KMS-11 (cell line): Measurements from ENCODE around the gene GALNTL6.

Source experiments
- H2AFZ ChIP-seq: fragments of 200-600 bp; sonication (generic); 2 replicates; pipeline ENCODE4 v1.6.1; 2016; ENCODE audit warnings: antibody characterized with exemption, mixed run types, low read depth
- H3K27ac ChIP-seq: fragments of 200-600 bp; sonication (generic); 2 replicates; pipeline ENCODE4 v1.6.1; 2016; ENCODE audit warnings: mild to moderate bottlenecking, mixed run types
- H3K27me3 ChIP-seq: fragments of 200-600 bp; sonication (generic); 2 replicates; pipeline ENCODE4 v1.6.1; 2017; ENCODE audit warnings: mild to moderate bottlenecking, low read depth, mixed run types, moderate library complexity; ENCODE audit not compliant: insufficient read depth
- H3K36me3 ChIP-seq: fragments of 200-600 bp; sonication (generic); 2 replicates; pipeline ENCODE4 v1.6.1; 2017; ENCODE audit warnings: mild to moderate bottlenecking, mixed run types; ENCODE audit not compliant: insufficient read depth
- H3K4me1 ChIP-seq: fragments of 200-600 bp; sonication (generic); 2 replicates; pipeline ENCODE4 v1.6.1; 2016; ENCODE audit warnings: mild to moderate bottlenecking, low read depth, mixed run types; ENCODE audit not compliant: poor library complexity, severe bottlenecking
- H3K4me2 ChIP-seq: fragments of 200-600 bp; sonication (generic); 2 replicates; pipeline ENCODE4 v1.7.0; 2016; ENCODE audit warnings: mild to moderate bottlenecking, mixed run types
- H3K4me3 ChIP-seq: fragments of 200-600 bp; sonication (generic); IDR thresholded peaks from 2 replicates; pipeline ENCODE4 v1.6.1; 2017; ENCODE audit warnings: low read depth, low read length, mixed read lengths; ENCODE audit not compliant: insufficient read depth
- H3K79me2 ChIP-seq: fragments of 200-600 bp; sonication (generic); 2 replicates; pipeline ENCODE4 v1.6.1; 2016; ENCODE audit warnings: low read depth, mixed run types; ENCODE audit not compliant: insufficient read depth
- H3K9ac ChIP-seq: fragments of 200-600 bp; sonication (generic); 2 replicates; pipeline ENCODE4 v1.6.1; 2016; ENCODE audit warnings: mild to moderate bottlenecking, mixed run types
- H4K20me1 ChIP-seq: fragments of 200-600 bp; sonication (generic); 2 replicates; pipeline ENCODE4 v1.6.1; 2016; ENCODE audit warnings: mild to moderate bottlenecking, mixed run types; ENCODE audit not compliant: insufficient read depth
- TF ChIP-seq, protein P1 (sequence below): fragments of 200-600 bp; sonication (generic); conservative IDR thresholded peaks from 2 replicates; pipeline ENCODE4 v1.6.1; 2017; ENCODE audit warnings: low read depth, mild to moderate bottlenecking, antibody characterized with exemption, low read length, moderate library complexity, mixed read lengths

GALNTL6 gene

DNA sequence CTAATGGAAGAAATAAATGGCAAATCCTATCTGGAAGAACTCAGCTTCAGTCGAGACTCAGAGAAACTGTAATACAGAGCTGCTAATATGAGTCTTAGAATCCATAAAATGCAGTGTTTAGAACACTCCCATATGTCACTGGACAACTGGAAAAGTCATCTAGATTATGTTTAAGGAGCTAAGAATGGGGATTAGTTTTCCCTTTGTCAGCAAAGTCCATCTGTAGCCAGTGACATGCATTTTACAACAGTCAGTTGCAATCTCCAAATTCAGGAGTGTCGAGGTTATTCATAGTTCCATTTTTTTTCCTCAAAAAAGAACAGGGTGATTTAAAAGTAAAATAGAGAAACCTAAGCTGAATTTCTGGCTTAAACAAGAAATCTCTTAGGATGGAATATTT lies 838.8 kb downstream of the GALNTL6 start:
- Histone ChIP-seq H2AFZ (no peak overlapping the region), H3K36me3 (no peaks in the 10 kb centered on the region), H3K27ac (no peak overlapping the region), H3K4me1 (no peaks in the 10 kb centered on the region), H3K4me3 (no peak overlapping the region), H3K79me2 (no peaks in the 10 kb centered on the region), H3K27me3 (no peaks in the 10 kb centered on the region), H3K4me2 (no peak overlapping the region), H3K9ac (no peak overlapping the region), H4K20me1 (no peaks in the 10 kb centered on the region)
- TF ChIP-seq, protein P1, sequence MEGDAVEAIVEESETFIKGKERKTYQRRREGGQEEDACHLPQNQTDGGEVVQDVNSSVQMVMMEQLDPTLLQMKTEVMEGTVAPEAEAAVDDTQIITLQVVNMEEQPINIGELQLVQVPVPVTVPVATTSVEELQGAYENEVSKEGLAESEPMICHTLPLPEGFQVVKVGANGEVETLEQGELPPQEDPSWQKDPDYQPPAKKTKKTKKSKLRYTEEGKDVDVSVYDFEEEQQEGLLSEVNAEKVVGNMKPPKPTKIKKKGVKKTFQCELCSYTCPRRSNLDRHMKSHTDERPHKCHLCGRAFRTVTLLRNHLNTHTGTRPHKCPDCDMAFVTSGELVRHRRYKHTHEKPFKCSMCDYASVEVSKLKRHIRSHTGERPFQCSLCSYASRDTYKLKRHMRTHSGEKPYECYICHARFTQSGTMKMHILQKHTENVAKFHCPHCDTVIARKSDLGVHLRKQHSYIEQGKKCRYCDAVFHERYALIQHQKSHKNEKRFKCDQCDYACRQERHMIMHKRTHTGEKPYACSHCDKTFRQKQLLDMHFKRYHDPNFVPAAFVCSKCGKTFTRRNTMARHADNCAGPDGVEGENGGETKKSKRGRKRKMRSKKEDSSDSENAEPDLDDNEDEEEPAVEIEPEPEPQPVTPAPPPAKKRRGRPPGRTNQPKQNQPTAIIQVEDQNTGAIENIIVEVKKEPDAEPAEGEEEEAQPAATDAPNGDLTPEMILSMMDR = no peak

DNA sequence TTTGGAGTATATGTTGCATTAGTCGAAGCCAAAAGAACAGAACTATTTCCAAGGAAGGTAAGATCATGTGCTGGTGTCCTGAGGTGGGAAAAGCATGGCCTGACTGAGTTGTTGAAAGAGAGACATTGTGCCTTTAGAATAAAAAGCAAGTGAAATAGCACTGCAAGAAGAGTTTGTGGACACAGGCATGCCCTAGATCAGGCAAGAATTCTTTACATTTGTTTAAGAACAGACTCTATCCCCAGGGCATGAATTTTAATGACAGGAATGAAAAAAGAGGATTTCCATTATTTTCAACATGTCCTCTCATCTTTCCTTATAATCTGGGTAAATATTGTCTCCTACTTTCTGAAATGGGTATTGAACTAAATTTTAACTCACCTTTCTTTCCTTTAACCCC lies 839.2 kb downstream of the GALNTL6 start:
- H2AFZ ChIP-seq = no peak overlapping the region
- no peaks in the 10 kb centered on the region for H4K20me1 ChIP-seq
- H3K4me3 ChIP-seq = no peak overlapping the region
- H3K36me3 ChIP-seq = no peaks in the 10 kb centered on the region
- no peak overlapping the region for H3K9ac ChIP-seq
- H3K79me2 ChIP-seq = no peaks in the 10 kb centered on the region
- H3K4me1 ChIP-seq = no peaks in the 10 kb centered on the region
- no peaks in the 10 kb centered on the region for H3K27me3 ChIP-seq
- no peak overlapping the region for H3K27ac ChIP-seq
- TF ChIP-seq, protein P1 = no peak
- no peak overlapping the region for H3K4me2 ChIP-seq

DNA sequence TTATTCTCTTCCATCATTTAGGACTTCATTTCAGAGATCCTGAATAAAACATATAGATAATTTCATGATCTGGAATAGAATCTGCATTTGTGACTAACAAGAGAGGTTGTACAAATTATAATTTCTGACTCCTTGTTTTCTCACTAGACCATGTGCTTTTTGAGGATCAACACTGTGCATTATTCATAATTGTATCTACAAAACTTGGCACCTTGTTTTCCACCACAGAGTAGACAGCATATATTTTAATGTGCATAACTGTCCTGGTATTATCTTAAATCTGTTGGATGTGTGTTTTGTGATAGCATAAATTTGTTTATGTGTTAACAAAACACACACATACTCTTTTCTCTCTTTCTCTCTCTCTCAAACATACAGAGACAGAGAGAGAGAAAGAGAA lies 840.5 kb downstream of the GALNTL6 start:
- no peaks in the 10 kb centered on the region for H3K79me2 ChIP-seq
- no peak overlapping the region for H2AFZ ChIP-seq
- no peaks in the 10 kb centered on the region for H3K27me3 ChIP-seq
- TF ChIP-seq, protein P1 = no peak
- no peaks in the 10 kb centered on the region for H3K4me1 ChIP-seq
- H3K27ac ChIP-seq = no peak overlapping the region
- no peak overlapping the region for H3K4me2 ChIP-seq
- H3K9ac ChIP-seq = no peak overlapping the region
- no peaks in the 10 kb centered on the region for H4K20me1 ChIP-seq
- no peak overlapping the region for H3K4me3 ChIP-seq
- H3K36me3 ChIP-seq = no peaks in the 10 kb centered on the region

DNA sequence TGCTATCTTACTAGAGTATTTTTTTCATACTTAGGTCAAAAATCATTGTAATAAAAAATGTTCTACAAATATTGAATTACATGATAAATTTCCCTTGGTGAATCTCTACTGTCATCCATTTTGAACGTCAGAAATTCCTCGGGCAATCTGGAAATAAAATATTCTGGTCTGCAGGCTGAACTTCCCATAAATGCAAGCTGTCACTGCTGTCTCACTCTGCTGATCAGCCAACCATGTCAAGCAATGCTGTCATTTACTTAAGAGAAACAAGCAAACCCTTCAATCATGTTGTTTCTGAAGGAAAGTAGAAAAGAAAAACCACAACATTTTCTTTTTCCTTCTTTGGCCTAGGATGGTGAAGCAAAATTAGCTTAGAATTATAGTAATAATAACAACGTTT lies 841.3 kb downstream of the GALNTL6 start:
- Histone ChIP-seq H3K36me3 (no peaks in the 10 kb centered on the region), H2AFZ (no peak overlapping the region), H3K4me3 (no peak overlapping the region), H4K20me1 (no peaks in the 10 kb centered on the region), H3K27ac (no peak overlapping the region), H3K4me2 (no peak overlapping the region), H3K4me1 (no peaks in the 10 kb centered on the region), H3K79me2 (no peaks in the 10 kb centered on the region), H3K27me3 (no peaks in the 10 kb centered on the region), H3K9ac (no peak overlapping the region)
- TF ChIP-seq, protein P1 = no peak
